GM12878 (cell line): Measurements from ENCODE around the gene PRKG1. TPM values are rescaled to one million over a fixed set of nuclear protein-coding genes. Genes with fewer than 3 reads are reported as not detected.

ENCODE experiments used
- ATAC-seq: fragments of 200-7000 bp; cut with Tn5 transposase; 3 replicates; pipeline ENCODE4 v1.9.1; 2020; ENCODE audit warnings: mild to moderate bottlenecking, moderate library complexity
- BruUV-seq: library from RNA; stranded (reverse); fragments of 400-500 nt; replicated peaks from 2 replicates; lab custom pipeline; 2021; lab: Mats Ljungman, UMichigan
- CTCF ChIA-PET: fragments of 300-600 bp; sonication (Branson Sonifier 250); formaldehyde crosslinking; extraction: SDS; loops from one replicate; lab custom pipeline; 2021; ENCODE audit warnings: inconsistent platforms; lab: Yijun Ruan, JAX
- POLR2A ChIA-PET: fragments of 350-600 bp; formaldehyde crosslinking; extraction: SDS; loops from one replicate; lab custom pipeline; 2021; ENCODE audit warnings: inconsistent platforms; lab: Charles Lee
- RAD21 ChIA-PET: fragments of 300-600 bp; sonication (Branson Sonifier 250); formaldehyde crosslinking; loops from one replicate; lab custom pipeline; 2023; ENCODE audit warnings: antibody characterized with exemption; ENCODE audit not compliant: unreplicated experiment; lab: Charles Lee
- SMC1A ChIA-PET: fragments of 300-600 bp; sonication (Branson Sonifier 250); formaldehyde crosslinking; loops from one replicate; lab custom pipeline; 2023; ENCODE audit not compliant: unreplicated experiment, uncharacterized antibody; lab: Charles Lee
- DNase-seq: peaks from one replicate; pipeline ENCODE4 v3.0.0-alpha.2; 2011; ENCODE audit warnings: low read depth, low spot score
- FAIRE-seq: peaks from 3 replicates; lab custom pipeline; 2011; peaks lifted over from hg19 to GRCh38; lab: Jason Lieb, UNC
- H2AFZ ChIP-seq: 2 replicates; pipeline ENCODE4 v1.6.0; 2011; ENCODE audit warnings: low read depth, low read length, control low read depth; ENCODE audit not compliant: control insufficient read depth
- H3K27ac ChIP-seq: 2 replicates; pipeline ENCODE4 v1.5.1; 2011; ENCODE audit warnings: control low read depth; ENCODE audit not compliant: control insufficient read depth, insufficient read depth
- H3K27me3 ChIP-seq, 2 experiments: replicated peaks in 1 of 2; 2 replicates each; pipeline versions ENCODE4 v1.6.0 to v1.6.1; 2011; ENCODE audit warnings: low read length in 1 of 2; ENCODE audit not compliant: control insufficient read depth in 2 of 2, insufficient read depth in 2 of 2
- H3K36me3 ChIP-seq, 2 experiments: 2 replicates each; pipeline ENCODE4 v1.5.1; 2011; ENCODE audit warnings: low read length in 1 of 2; ENCODE audit not compliant: control insufficient read depth in 2 of 2, insufficient read depth in 2 of 2
- H3K4me1 ChIP-seq: 2 replicates; pipeline ENCODE4 v1.6.1; 2011; ENCODE audit warnings: mild to moderate bottlenecking, low read length, moderate library complexity, mixed read lengths; ENCODE audit not compliant: control insufficient read depth, insufficient read depth
- H3K4me2 ChIP-seq: 2 replicates; pipeline ENCODE4 v1.6.0; 2011; ENCODE audit warnings: control low read depth; ENCODE audit not compliant: control insufficient read depth, insufficient read depth
- H3K4me3 ChIP-seq: fragments of 200-600 bp; sonication (generic); 2 replicates; pipeline ENCODE4 v1.5.1; 2016
- H3K79me2 ChIP-seq: 2 replicates; pipeline ENCODE4 v1.6.0; 2011; ENCODE audit warnings: low read length; ENCODE audit not compliant: control insufficient read depth, insufficient read depth
- H3K9ac ChIP-seq: 2 replicates; pipeline ENCODE4 v1.8.0; 2011; ENCODE audit warnings: low read length, control low read depth, mixed read lengths; ENCODE audit not compliant: control insufficient read depth, insufficient read depth
- H3K9me3 ChIP-seq: replicated peaks from 3 replicates; pipeline ENCODE4 v1.5.1; 2011; ENCODE audit warnings: mild to moderate bottlenecking, low read length; ENCODE audit not compliant: control insufficient read depth, insufficient read depth
- H4K20me1 ChIP-seq: 2 replicates; pipeline ENCODE4 v1.6.0; 2011; ENCODE audit not compliant: control insufficient read depth, insufficient read depth
- BCL3 ChIP-seq: IDR thresholded peaks from 2 replicates; pipeline ENCODE4 v1.6.1; 2011; ENCODE audit warnings: borderline replicate concordance, low read depth, mild to moderate bottlenecking, moderate library complexity, low read length; ENCODE audit not compliant: insufficient read depth, poor library complexity, severe bottlenecking
- BRCA1 ChIP-seq: IDR thresholded peaks from 2 replicates; pipeline ENCODE4 v1.6.1; 2011; ENCODE audit warnings: low read depth, low read length, improper control_type of control experiment
- CREM ChIP-seq: IDR thresholded peaks from 2 replicates; pipeline ENCODE4 v1.6.1; 2014; ENCODE audit warnings: antibody characterized with exemption, low read depth
- IKZF1 ChIP-seq: fragments of 450-650 bp; conservative IDR thresholded peaks from 2 replicates; pipeline ENCODE4 v1.6.1; 2017; ENCODE audit warnings: antibody characterized with exemption, mild to moderate bottlenecking
- IRF3 ChIP-seq: fragments of 450-650 bp; IDR thresholded peaks from 2 replicates; pipeline ENCODE4 v1.6.1; 2014; ENCODE audit warnings: mild to moderate bottlenecking
- KAT2A ChIP-seq: conservative IDR thresholded peaks from 2 replicates; pipeline ENCODE4 v1.6.1; 2011; ENCODE audit warnings: low read depth, low read length; ENCODE audit not compliant: control insufficient read depth
- KDM1A ChIP-seq: fragments of 200-600 bp; sonication (generic); IDR thresholded peaks from 2 replicates; pipeline ENCODE4 v1.6.1; 2016; ENCODE audit warnings: borderline replicate concordance
- NFIC ChIP-seq: IDR thresholded peaks from 2 replicates; pipeline ENCODE4 v1.6.1; 2012; ENCODE audit warnings: low read depth, mild to moderate bottlenecking, inconsistent platforms, low read length, moderate library complexity
- NFYB ChIP-seq: IDR thresholded peaks from 2 replicates; pipeline ENCODE4 v1.6.1; 2011; ENCODE audit warnings: low read depth, mild to moderate bottlenecking, low read length, improper control_type of control experiment, moderate library complexity; ENCODE audit not compliant: insufficient read depth
- RELB ChIP-seq: fragments of 450-650 bp; IDR thresholded peaks from 2 replicates; pipeline ENCODE4 v1.6.1; 2017; ENCODE audit warnings: low read depth, mild to moderate bottlenecking, moderate library complexity
- SP1 ChIP-seq: IDR thresholded peaks from one replicate; pipeline ENCODE4 v1.6.1; 2011; ENCODE audit warnings: low read depth, low read length
- TAF1 ChIP-seq: IDR thresholded peaks from 2 replicates; pipeline ENCODE4 v1.6.1; 2011; ENCODE audit warnings: mild to moderate bottlenecking, low read depth, low read length, borderline replicate concordance
- ZNF384 ChIP-seq: IDR thresholded peaks from 2 replicates; pipeline ENCODE4 v1.6.1; 2012; ENCODE audit warnings: low read depth, mild to moderate bottlenecking, low read length, improper control_type of control experiment, borderline replicate concordance
- ZSCAN29 ChIP-seq: fragments of 450-650 bp; IDR thresholded peaks from 2 replicates; pipeline ENCODE4 v1.6.1; 2017; ENCODE audit warnings: mild to moderate bottlenecking, moderate library complexity
- WGBS: methylation state at CpG from one replicate; pipeline ENCODE4 v1.1.6; 2016; ENCODE audit warnings: low lambda C conversion rate; ENCODE audit not compliant: insufficient replicate concordance, insufficient coverage; ENCODE audit errors: missing lambda C conversion rate; 5-methylcytosine and 5-hydroxymethylcytosine counted together
- in situ Hi-C: fragments of 300-500 bp; cut with MboI; formaldehyde crosslinking; loops from 9 replicates; pipeline ENCODE4 v1.14.3; 2018; ENCODE audit warnings: mixed read lengths
- intact Hi-C: fragments of 100-400 bp; cut with micrococcal nuclease; formaldehyde crosslinking; loops from one replicate; pipeline ENCODE4 v1.14.2; 2022; ENCODE audit not compliant: unreplicated experiment
- polyA plus RNA-seq, 11 experiments: library from polyadenylated mRNA; depleted of rRNA in 4 of 11; unstranded in 6 of 11; stranded (reverse) in 5 of 11; fragments of >200 nt; fragmentation: Nextera tagmentation in 4 of 11; fragmentation: Illumina TruSeq in 1 of 11; extraction: Ambion mirVana in 4 of 11; extraction: Trizol in 1 of 11; gene quantifications; 1 replicate in 1 of 11; 2 replicates in 10 of 11; pipeline versions ENCODE4 v1.2.1 to v1.2.3, GENCODE V29; 2011 to 2016; ENCODE audit warnings: inconsistent platforms in 2 of 11, missing spikeins in 2 of 11, low read depth in 1 of 11
- total RNA-seq, 4 experiments: library from RNA; depleted of rRNA in 3 of 4; stranded (reverse); fragments of >200 nt in 3 of 4; fragmentation: Illumina TruSeq in 1 of 4; extraction: Trizol in 1 of 4; gene quantifications; 2 replicates each; pipeline versions ENCODE4 v1.2.1 to v1.2.3, GENCODE V29; 2013 to 2021
- TF ChIP-seq, protein P1 (sequence below): IDR thresholded peaks from 2 replicates; pipeline ENCODE4 v1.6.1; 2011; ENCODE audit warnings: low read depth, low read length, improper control_type of control experiment, borderline replicate concordance

Gene PRKG1
- total and polyA plus RNA-seq, 10 of the 15 experiments (the other 5 are each of a cell fraction or from before 2014, with no cell fraction given) = 0.04 to 0.05 TPM; not detected in 8

- Histone ChIP-seq H3K4me1 (no peaks in the 10 kb centered on the region), H3K27me3 (no peaks in the 10 kb centered on the region), H4K20me1 (no peaks in the 10 kb centered on the region), H3K9ac (no peak overlapping the region), H3K9me3 (no peaks in the 10 kb centered on the region), H3K4me3 (no peak overlapping the region), H3K79me2 (no peaks in the 10 kb centered on the region), H2AFZ (no peak overlapping the region), H3K27ac (no peak overlapping the region), H3K36me3 (no peaks in the 10 kb centered on the region), H3K4me2 (no peak overlapping the region)
- CTCF ChIA-PET = interaction anchor here (0.6 kb wide), 1 partner anchor 655 kb away, joined by 3 read pairs; no protein-coding TSS in a partner anchor
- in situ Hi-C loops = no loop called here
- TF ChIP-seq KDM1A (no peak), KAT2A (no peak), SP1 (no peak), BCL3 (no peak), ZNF384 (no peak), NFYB (no peak), IRF3 (no peak), RELB (no peak), IKZF1 (no peak), TAF1 (no peak), NFIC (no peak), CREM (no peak), ZSCAN29 (no peak), BRCA1 (no peak)
- TF ChIP-seq, protein P1, sequence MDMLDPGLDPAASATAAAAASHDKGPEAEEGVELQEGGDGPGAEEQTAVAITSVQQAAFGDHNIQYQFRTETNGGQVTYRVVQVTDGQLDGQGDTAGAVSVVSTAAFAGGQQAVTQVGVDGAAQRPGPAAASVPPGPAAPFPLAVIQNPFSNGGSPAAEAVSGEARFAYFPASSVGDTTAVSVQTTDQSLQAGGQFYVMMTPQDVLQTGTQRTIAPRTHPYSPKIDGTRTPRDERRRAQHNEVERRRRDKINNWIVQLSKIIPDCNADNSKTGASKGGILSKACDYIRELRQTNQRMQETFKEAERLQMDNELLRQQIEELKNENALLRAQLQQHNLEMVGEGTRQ = no peak
- WGBS = 20% methylated on average over 2 of the region's 2 CpGs
- RAD21 ChIA-PET = no interaction called here
- intact Hi-C loops = no loop called here
- ATAC-seq (no peak), FAIRE-seq (no peak), DNase-seq (no peak)
- POLR2A ChIA-PET = no interaction called here
- SMC1A ChIA-PET = no interaction called here
- no TSS peak for BruUV-seq
Observed at GRCh38 chr10:52078397-52078937, 1004.2 kb downstream of the PRKG1 start.
